Measurements from ENCODE around the gene MX2.

DNA sequence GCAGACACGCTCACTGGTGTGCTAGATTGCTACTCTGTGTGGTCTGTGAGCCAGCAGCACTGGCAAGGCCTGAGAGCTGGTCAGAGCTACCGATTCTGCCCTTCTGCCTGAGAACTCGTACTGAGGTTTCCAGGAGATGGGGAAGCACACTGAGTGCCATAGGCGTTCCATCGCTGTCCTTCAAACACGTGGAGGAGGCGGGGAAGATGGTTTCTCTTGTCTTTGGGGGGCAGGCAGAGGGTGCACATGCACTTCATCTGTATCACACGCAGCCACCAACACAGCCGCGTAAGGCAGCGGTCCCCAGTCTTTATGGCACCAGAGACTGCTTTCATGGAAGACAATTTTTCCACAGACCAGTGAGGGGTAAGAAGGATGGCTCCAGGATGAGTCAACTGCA, 40.4 kb downstream of the MX2 start:
- TF ChIP-seq, protein P1, sequence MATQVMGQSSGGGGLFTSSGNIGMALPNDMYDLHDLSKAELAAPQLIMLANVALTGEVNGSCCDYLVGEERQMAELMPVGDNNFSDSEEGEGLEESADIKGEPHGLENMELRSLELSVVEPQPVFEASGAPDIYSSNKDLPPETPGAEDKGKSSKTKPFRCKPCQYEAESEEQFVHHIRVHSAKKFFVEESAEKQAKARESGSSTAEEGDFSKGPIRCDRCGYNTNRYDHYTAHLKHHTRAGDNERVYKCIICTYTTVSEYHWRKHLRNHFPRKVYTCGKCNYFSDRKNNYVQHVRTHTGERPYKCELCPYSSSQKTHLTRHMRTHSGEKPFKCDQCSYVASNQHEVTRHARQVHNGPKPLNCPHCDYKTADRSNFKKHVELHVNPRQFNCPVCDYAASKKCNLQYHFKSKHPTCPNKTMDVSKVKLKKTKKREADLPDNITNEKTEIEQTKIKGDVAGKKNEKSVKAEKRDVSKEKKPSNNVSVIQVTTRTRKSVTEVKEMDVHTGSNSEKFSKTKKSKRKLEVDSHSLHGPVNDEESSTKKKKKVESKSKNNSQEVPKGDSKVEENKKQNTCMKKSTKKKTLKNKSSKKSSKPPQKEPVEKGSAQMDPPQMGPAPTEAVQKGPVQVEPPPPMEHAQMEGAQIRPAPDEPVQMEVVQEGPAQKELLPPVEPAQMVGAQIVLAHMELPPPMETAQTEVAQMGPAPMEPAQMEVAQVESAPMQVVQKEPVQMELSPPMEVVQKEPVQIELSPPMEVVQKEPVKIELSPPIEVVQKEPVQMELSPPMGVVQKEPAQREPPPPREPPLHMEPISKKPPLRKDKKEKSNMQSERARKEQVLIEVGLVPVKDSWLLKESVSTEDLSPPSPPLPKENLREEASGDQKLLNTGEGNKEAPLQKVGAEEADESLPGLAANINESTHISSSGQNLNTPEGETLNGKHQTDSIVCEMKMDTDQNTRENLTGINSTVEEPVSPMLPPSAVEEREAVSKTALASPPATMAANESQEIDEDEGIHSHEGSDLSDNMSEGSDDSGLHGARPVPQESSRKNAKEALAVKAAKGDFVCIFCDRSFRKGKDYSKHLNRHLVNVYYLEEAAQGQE (IDR thresholded peaks at IDR 0.05; ENCODE audit: unreplicated experiment): no peak
- TF ChIP-seq, protein P2, sequence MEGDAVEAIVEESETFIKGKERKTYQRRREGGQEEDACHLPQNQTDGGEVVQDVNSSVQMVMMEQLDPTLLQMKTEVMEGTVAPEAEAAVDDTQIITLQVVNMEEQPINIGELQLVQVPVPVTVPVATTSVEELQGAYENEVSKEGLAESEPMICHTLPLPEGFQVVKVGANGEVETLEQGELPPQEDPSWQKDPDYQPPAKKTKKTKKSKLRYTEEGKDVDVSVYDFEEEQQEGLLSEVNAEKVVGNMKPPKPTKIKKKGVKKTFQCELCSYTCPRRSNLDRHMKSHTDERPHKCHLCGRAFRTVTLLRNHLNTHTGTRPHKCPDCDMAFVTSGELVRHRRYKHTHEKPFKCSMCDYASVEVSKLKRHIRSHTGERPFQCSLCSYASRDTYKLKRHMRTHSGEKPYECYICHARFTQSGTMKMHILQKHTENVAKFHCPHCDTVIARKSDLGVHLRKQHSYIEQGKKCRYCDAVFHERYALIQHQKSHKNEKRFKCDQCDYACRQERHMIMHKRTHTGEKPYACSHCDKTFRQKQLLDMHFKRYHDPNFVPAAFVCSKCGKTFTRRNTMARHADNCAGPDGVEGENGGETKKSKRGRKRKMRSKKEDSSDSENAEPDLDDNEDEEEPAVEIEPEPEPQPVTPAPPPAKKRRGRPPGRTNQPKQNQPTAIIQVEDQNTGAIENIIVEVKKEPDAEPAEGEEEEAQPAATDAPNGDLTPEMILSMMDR (conservative IDR thresholded peaks at IDR 0.05; ENCODE audit: low read depth in 2 of 2): no peak
- TF ChIP-seq POLR2AphosphoS5 (IDR thresholded peaks at IDR 0.05; ENCODE audit: low read depth): no peak
- no peak for TF ChIP-seq ZNF331 (CRISPR knock-in tag; IDR thresholded peaks at IDR 0.05; ENCODE audit: low read depth)
- TF ChIP-seq, protein P3, sequence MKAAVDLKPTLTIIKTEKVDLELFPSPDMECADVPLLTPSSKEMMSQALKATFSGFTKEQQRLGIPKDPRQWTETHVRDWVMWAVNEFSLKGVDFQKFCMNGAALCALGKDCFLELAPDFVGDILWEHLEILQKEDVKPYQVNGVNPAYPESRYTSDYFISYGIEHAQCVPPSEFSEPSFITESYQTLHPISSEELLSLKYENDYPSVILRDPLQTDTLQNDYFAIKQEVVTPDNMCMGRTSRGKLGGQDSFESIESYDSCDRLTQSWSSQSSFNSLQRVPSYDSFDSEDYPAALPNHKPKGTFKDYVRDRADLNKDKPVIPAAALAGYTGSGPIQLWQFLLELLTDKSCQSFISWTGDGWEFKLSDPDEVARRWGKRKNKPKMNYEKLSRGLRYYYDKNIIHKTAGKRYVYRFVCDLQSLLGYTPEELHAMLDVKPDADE (IDR thresholded peaks at IDR 0.05): no peak
- no peak for TF ChIP-seq NANOG (IDR thresholded peaks at IDR 0.05; ENCODE audit: borderline replicate concordance)
- TF ChIP-seq EZH2phosphoT487 (IDR thresholded peaks at IDR 0.05; ENCODE audit: unreplicated experiment): no peak
- no peak for TF ChIP-seq EZH2 (IDR thresholded peaks at IDR 0.05; ENCODE audit: low read depth, unreplicated experiment)
- no peak for TF ChIP-seq CREB1 (CRISPR knock-in tag; IDR thresholded peaks at IDR 0.05; ENCODE audit: low read depth)
- TF ChIP-seq ZNF114 (CRISPR knock-in tag; IDR thresholded peaks at IDR 0.05): no peak
- TF ChIP-seq JUNB (IDR thresholded peaks at IDR 0.05; ENCODE audit: unreplicated experiment): no peak
- no peak for TF ChIP-seq STAT1 (IDR thresholded peaks at IDR 0.05; ENCODE audit: unreplicated experiment)
